ENCODE data around the gene FAM168B. TPM values are rescaled to one million over a fixed set of nuclear protein-coding genes. Genes with fewer than 3 reads are reported as not detected.

Gene FAM168B
- total RNA-seq, 1 donor from 2014 or later: 214 TPM

GRCh38 chr2:131004446-131005209, 88.6 kb downstream of the FAM168B start:
- no peaks in the 10 kb centered on the region for H3K27me3 ChIP-seq (ENCODE audit: control insufficient read depth, insufficient read depth, low read length)
- peaks cover 3% of the 10 kb centered on the region for H3K36me3 ChIP-seq (ENCODE audit: control insufficient read depth, insufficient read depth, low read length)
- DNase-seq (ENCODE audit: low read depth) (no peak), FAIRE-seq (no peak)
- H3K4me3 ChIP-seq (ENCODE audit: low read depth, low read length): no peak overlapping the region
- TF ChIP-seq CTCF (IDR thresholded peaks at IDR 0.05; ENCODE audit: insufficient read depth, low read length, severe bottlenecking): no peak

GRCh38 chr2:130998561-130998960, 94.7 kb downstream of the FAM168B start:
- H3K27me3 ChIP-seq (ENCODE audit: control insufficient read depth, insufficient read depth, low read length): no peaks in the 10 kb centered on the region
- no peaks in the 10 kb centered on the region for H3K36me3 ChIP-seq (ENCODE audit: control insufficient read depth, insufficient read depth, low read length)
- no peak for TF ChIP-seq CTCF (IDR thresholded peaks at IDR 0.05; ENCODE audit: insufficient read depth, low read length, severe bottlenecking)
- H3K4me3 ChIP-seq (ENCODE audit: low read depth, low read length): no peak overlapping the region
- no peak for FAIRE-seq
- no peak for DNase-seq (ENCODE audit: low read depth)

Other genes with a start within 250 kb of the FAM168B start
- 155 and 204 TPM in 2 replicates for gene PLEKHB2, start 11.9 kb upstream of the FAM168B start, total RNA-seq
- gene POTEE, start 116.1 kb upstream of the FAM168B start, total RNA-seq: not detected in 2 replicates

Measured in bronchial epithelial cell (primary cell).